ENCODE measurements around the gene FOXA3.

The FOXA3 gene

DNA sequence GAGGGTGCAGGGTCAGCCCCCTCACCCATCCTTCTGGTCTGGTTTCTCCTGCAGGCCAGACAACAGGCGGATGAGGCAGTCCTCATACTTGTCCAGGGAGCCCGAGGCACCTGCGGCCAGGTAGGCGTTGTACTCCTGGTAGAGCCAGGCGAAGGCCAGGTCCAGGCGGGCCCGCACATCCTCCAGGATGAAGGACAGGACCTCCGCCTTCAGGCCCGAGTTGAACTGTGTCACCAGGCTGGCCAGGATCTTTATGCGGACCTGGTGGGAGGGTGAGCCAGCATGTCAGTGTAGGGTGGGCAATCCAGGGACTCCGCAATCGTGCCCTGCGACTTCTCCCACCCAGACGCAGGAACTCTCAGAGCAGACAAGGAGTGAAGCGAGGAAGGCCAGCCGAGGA is 35.2 kb upstream of the FOXA3 start:
- TF ChIP-seq, protein P1, sequence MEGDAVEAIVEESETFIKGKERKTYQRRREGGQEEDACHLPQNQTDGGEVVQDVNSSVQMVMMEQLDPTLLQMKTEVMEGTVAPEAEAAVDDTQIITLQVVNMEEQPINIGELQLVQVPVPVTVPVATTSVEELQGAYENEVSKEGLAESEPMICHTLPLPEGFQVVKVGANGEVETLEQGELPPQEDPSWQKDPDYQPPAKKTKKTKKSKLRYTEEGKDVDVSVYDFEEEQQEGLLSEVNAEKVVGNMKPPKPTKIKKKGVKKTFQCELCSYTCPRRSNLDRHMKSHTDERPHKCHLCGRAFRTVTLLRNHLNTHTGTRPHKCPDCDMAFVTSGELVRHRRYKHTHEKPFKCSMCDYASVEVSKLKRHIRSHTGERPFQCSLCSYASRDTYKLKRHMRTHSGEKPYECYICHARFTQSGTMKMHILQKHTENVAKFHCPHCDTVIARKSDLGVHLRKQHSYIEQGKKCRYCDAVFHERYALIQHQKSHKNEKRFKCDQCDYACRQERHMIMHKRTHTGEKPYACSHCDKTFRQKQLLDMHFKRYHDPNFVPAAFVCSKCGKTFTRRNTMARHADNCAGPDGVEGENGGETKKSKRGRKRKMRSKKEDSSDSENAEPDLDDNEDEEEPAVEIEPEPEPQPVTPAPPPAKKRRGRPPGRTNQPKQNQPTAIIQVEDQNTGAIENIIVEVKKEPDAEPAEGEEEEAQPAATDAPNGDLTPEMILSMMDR (conservative IDR thresholded peaks at IDR 0.05; ENCODE audit: low read depth, low read length), result no peak
- H3K4me3 ChIP-seq (ENCODE audit: low read length), result no peak overlapping the region
- DNase-seq (ENCODE audit: low read depth), result no peak

DNA sequence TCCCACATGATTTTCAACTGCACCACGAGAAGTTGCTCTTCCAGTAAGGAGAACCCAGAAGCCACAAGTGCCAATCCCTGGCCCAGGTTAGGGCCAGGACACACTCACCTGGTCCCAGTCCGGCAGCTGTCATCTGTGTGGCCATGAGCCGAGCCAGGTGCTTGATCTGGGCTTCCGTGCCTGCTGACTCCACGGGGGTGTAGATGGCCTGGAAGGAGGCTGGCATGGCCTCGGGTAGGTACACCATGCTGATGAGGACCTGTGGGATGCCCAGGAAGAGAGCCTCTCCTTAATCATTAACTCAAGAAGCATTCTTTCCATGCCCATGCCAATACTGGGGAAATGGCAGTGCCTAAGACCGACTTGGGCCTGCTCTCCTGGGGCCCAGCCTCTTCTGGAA is 29.2 kb upstream of the FOXA3 start:
- no peak overlapping the region for H3K4me3 ChIP-seq (ENCODE audit: low read length)
- no peak for DNase-seq (ENCODE audit: low read depth)
- TF ChIP-seq, protein P1 (conservative IDR thresholded peaks at IDR 0.05; ENCODE audit: low read depth, low read length), result no peak

DNA sequence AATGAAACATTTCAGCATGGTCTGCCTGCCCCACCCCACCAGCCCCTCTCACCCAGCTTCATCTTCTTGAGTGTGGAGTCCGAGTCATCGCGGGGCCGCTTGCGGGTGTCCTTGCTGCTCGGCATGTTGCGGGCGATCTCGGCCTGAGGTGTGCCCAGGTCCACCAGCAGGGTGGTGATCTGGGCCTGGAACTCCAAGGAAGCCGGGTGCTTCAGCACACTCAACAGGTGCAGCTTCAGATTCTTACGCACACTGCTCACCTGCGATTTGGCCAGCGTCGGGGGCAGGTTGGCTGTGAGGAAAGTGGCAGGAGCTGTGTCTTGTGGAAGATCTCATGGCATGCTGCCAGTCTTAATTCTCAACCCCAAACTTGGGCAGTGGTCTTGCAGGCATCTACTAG is 21.9 kb upstream of the FOXA3 start:
- no peak for DNase-seq (ENCODE audit: low read depth)
- no peak overlapping the region for H3K4me3 ChIP-seq (ENCODE audit: low read length)
- TF ChIP-seq, protein P1 (conservative IDR thresholded peaks at IDR 0.05; ENCODE audit: low read depth, low read length), result no peak

DNA sequence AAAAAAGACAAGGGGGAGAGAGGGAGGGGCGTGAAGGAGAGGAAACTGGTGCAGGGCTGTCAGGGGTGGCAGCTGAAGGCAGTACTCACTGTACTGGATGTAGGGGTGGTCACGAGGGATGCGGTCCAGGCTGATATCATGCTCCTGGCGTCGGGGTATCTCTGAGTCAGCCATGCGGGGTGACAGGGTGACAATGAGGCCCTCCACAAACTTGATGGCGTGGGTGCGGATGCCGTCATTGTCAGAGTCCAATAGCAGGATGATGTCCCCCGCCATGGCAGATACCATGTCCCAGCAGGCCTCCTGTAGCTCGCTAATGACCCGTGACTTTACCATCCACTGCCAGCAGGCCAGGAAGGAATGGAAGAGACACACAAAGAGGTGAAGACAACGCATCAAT is 16.5 kb upstream of the FOXA3 start:
- no peak overlapping the region for H3K4me3 ChIP-seq (ENCODE audit: low read length)
- TF ChIP-seq, protein P1 (conservative IDR thresholded peaks at IDR 0.05; ENCODE audit: low read depth, low read length), result no peak
- no peak for DNase-seq (ENCODE audit: low read depth)

DNA sequence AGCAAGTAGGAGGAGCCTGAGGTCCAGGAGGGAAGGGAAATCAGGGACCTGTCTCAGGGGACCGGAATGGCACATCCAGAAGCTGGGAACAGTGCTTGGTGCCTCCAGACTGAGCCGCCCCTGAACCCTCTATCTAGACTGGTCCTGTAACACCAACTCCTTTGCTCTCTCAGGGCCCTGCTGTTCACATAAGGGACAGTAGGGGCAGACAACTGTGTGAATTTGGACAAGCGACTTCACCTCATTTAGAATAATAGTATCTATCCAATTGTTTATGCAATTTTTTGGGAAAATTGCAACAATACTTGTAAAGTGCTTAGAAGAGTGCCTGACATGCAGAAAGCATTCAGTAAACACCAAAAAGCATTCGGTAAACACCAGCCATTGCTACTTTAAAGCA is 15.2 kb upstream of the FOXA3 start:
- no peak overlapping the region for H3K4me3 ChIP-seq (ENCODE audit: low read length)
- TF ChIP-seq, protein P1 (conservative IDR thresholded peaks at IDR 0.05; ENCODE audit: low read depth, low read length), result peak; percentile 44
- DNase-seq (ENCODE audit: low read depth), result no peak

DNA sequence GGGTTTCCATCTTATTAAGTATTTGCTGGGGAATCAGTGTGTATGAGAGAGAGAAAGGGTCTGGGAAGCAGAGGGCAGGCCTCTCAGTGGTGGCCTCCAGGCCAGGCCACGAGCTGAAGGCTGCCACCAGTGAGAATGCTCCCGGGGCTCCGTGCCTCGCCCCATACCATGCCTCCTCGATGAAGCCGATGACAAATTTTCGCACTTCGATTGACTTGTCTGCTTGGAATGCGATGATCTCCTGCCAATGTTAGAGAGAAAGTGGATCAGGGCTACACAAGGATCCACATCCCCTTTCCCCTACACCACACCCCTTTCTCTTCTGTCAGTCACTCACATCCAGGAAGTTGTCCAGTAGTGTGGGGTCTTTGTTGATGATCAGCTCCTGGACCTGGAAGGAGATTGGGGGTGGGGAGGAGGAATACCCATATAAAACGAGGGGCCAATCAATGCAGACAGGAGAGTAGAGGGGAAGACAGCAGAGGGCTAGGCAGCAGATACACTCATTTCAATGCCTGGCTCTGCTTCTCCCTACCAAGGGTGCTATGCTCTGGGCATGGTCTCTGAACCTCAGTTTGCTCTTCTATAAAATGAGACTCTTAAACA is 11.9 kb upstream of the FOXA3 start:
- TF ChIP-seq, protein P1 (conservative IDR thresholded peaks at IDR 0.05; ENCODE audit: low read depth, low read length), result no peak
- H3K4me3 ChIP-seq (ENCODE audit: low read length), result no peak overlapping the region
- DNase-seq (ENCODE audit: low read depth), result no peak

DNA sequence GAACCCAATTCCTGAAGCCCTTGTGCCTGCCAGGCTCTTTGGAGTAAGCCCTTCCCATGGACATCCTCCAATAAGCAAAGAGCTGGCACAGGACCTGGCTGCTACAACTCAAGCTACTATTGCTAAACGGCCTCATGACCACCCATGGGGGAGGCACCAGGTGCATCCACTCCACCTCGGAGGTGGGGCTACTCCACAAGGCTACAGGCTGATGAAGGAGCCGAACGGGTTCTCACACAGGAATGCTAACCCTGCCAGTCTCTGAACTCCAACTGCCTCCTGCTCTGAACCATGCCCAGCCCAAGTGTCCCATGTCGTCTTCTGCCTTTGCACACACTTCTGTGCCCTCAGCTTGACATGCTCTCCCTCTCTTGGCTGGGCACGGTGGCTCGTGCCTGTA is 11.1 kb upstream of the FOXA3 start:
- TF ChIP-seq, protein P1 (conservative IDR thresholded peaks at IDR 0.05; ENCODE audit: low read depth, low read length), result no peak
- no peak for DNase-seq (ENCODE audit: low read depth)

More for the DNA sequence above, 11.1 kb upstream of the FOXA3 start:
- H3K4me3 ChIP-seq (ENCODE audit: low read length), result no peak overlapping the region

Measured in retinal pigment epithelial cell (primary cell).